Colonic mucosa (tissue), 4 donors: ENCODE measurements around the gene USF1. TPM values are rescaled to one million over a fixed set of nuclear protein-coding genes. Genes with fewer than 3 reads are reported as not detected.
A peak's percentile ranks its signal among the peaks of the same experiment; 100 is the strongest.
"Not testable (repeated sequence)": the region's sequence is repeated elsewhere in the genome, so short reads cannot be mapped to it uniquely, and the experiment has no call there.

ENCODE experiments used
- DNase-seq: peaks from one replicate; pipeline ENCODE4 v3.0.0-alpha.2; 2020
- H3K27ac ChIP-seq: fragments of 200-600 bp; one replicate; pipeline ENCODE4 v1.8.0; 2021
- H3K27me3 ChIP-seq: fragments of 200-600 bp; one replicate; pipeline ENCODE4 v1.8.0; 2021
- H3K36me3 ChIP-seq: fragments of 200-600 bp; one replicate; pipeline ENCODE4 v1.8.0; 2021
- H3K4me1 ChIP-seq: fragments of 200-600 bp; one replicate; pipeline ENCODE4 v1.8.0; 2021; ENCODE audit warnings: mild to moderate bottlenecking
- H3K4me3 ChIP-seq: fragments of 200-600 bp; one replicate; pipeline ENCODE4 v1.8.0; 2021
- H3K9ac ChIP-seq, 2 donors: one replicate each; pipeline ENCODE4 v1.7.0; 2013; ENCODE audit warnings: control low read depth in 2 of 2, low read depth in 2 of 2, low read length in 2 of 2
- H3K9me3 ChIP-seq: fragments of 200-600 bp; one replicate; pipeline ENCODE4 v1.8.0; 2021
- intact Hi-C: fragments of 100-400 bp; cut with DNase I; formaldehyde crosslinking; loops from one replicate; pipeline ENCODE4 v1.14.1; 2022
- total RNA-seq, 2 donors: library from RNA; stranded (reverse); fragmentation: NEBNext Ultra II Directional in 1 of 2; extraction: Animal tissue kit (Norgen Biotek cat#: 25700) in 1 of 2; gene quantifications; one replicate each; pipeline ENCODE4 v1.2.1, GENCODE V29; 2021
- TF ChIP-seq, protein P1 (sequence below): fragments of 200-600 bp; IDR thresholded peaks from one replicate; pipeline ENCODE4 v1.8.0; 2022; ENCODE audit warnings: antibody characterized with exemption, mild to moderate bottlenecking
- donor health status: healthy.
- donor health status: DM: no; HTN: no; CAD: no.
- donor health status: DM: no; HTN: no; CAD: no.

The USF1 gene
- total RNA-seq, 2 donors from 2014 or later = 63.6 TPM

DNA sequence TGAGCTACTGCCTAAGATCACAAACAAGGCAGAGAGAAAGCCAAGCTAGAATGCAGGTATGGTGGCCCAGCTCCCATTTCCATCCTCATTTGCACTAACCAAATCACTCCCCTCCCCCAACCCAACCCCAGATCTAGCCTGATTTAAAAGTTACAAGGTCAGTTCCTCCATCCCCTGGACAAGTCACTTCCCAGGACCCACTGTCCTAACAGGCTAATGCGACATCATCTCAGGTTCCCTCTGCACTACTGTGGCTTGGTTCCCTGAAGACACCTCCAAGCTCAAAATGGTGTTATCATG lies 27.2 kb downstream of the USF1 start:
- no peak for DNase-seq
- intact Hi-C loops = no loop called here
- Histone ChIP-seq H3K27me3 (no peaks in the 10 kb centered on the region), H3K4me3 (peak overlapping the region; percentile 5), H3K4me1 (peaks cover 11% of the 10 kb centered on the region), H3K9ac (peak overlapping the region; percentile 13 to 20), H3K27ac (peak overlapping the region; percentile 48), H3K36me3 (no peaks in the 10 kb centered on the region), H3K9me3 (no peaks in the 10 kb centered on the region)
- TF ChIP-seq, protein P1, sequence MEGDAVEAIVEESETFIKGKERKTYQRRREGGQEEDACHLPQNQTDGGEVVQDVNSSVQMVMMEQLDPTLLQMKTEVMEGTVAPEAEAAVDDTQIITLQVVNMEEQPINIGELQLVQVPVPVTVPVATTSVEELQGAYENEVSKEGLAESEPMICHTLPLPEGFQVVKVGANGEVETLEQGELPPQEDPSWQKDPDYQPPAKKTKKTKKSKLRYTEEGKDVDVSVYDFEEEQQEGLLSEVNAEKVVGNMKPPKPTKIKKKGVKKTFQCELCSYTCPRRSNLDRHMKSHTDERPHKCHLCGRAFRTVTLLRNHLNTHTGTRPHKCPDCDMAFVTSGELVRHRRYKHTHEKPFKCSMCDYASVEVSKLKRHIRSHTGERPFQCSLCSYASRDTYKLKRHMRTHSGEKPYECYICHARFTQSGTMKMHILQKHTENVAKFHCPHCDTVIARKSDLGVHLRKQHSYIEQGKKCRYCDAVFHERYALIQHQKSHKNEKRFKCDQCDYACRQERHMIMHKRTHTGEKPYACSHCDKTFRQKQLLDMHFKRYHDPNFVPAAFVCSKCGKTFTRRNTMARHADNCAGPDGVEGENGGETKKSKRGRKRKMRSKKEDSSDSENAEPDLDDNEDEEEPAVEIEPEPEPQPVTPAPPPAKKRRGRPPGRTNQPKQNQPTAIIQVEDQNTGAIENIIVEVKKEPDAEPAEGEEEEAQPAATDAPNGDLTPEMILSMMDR = no peak

DNA sequence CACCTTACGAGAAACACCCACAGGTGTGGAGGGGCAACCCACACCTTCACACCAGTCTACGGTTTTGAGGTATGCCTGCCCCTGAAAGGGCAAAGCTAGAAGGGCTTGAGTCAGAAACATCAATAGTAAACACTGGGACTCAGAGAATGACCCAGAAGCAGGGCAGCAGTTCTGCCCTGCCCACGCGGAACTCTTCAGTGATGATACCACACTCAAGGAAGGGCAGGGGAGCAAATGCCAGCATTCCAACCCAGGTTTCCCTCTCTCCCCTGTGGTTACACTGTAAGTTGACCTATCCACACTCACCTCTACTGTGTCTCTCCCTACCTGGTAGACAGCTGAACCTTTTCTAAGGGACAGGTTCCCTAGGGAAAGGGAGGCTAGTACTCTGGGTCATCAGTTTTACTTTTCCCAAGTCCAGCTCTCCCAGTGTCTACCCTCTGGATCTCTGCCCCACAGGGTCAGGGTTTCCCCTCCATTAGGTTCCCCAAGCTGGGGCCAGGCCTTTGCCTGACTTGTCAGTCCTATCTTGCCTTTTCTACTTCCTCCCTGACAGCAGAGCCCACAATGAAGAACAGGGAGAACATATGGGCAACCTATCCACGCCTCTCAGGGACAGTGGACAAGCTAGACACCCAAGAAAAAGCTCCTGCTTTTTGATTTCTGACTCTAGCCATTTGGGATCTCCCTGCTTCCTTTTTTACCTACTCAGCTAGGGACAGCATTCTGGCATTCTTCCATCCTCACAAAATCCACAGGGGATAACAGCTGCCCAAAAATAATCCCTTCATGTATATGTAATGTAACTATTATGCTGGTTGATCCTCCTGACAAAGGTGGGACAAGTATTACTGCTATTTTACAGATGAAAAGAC lies 27.8 kb downstream of the USF1 start:
- intact Hi-C loops = no loop called here
- Histone ChIP-seq H3K4me1 (peaks cover 11% of the 10 kb centered on the region), H3K36me3 (no peaks in the 10 kb centered on the region), H3K27ac (peak overlapping the region; percentile 48), H3K27me3 (no peaks in the 10 kb centered on the region), H3K4me3 (no peak overlapping the region), H3K9ac (peak overlapping the region; percentile 13 to 20), H3K9me3 (no peaks in the 10 kb centered on the region)
- no peak for DNase-seq
- TF ChIP-seq, protein P1 = no peak

DNA sequence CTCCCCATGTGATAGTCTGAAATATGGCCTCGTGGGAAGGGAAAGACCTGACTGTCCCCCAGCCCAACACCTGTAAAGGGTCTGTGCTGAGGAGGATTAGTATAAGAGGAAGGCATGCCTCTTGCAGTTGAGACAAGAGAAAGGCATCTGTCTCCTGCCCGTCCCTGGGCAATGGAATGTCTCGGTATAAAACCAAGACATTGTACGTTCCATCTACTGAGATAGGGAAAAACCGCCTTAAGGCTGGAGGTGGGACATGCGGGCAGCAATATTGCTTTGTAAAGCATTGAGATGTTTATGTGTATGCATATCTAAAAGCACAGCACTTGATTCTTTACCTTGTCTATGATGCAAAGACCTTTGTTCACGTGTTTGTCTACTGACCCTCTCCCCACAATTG lies 28.6 kb downstream of the USF1 start:
- H3K27me3 ChIP-seq, H3K9me3 ChIP-seq, H3K9ac ChIP-seq, H3K4me3 ChIP-seq, intact Hi-C loops, DNase-seq, H3K36me3 ChIP-seq: not testable (repeated sequence)
- peak overlapping the region; percentile 22 for H3K27ac ChIP-seq
- H3K4me1 ChIP-seq = peaks cover 11% of the 10 kb centered on the region

DNA sequence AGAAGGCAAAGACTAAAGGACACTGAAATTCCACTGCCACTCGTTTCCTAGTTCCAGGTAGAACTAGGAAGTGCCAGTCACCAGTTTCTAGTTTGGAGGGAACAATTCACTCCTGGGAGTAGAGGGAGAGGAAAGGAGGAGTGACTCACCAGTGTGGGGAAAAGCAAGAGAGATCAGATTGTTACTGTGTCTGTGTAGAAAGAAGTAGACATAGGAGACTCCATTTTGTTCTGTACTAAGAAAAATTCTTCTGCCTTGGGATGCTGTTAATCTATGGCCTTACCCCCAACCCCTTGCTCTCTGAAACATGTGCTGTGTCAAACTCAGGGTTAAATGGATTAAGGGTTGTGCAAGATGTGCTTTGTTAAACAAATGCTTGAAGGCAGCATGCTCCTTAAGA lies 29.1 kb downstream of the USF1 start:
- intact Hi-C loops, H3K36me3 ChIP-seq, H3K4me3 ChIP-seq, H3K27me3 ChIP-seq, H3K9ac ChIP-seq, H3K9me3 ChIP-seq, DNase-seq: not testable (repeated sequence)
- Histone ChIP-seq H3K4me1 (peaks cover 11% of the 10 kb centered on the region), H3K27ac (peak overlapping the region; percentile 41)

DNA sequence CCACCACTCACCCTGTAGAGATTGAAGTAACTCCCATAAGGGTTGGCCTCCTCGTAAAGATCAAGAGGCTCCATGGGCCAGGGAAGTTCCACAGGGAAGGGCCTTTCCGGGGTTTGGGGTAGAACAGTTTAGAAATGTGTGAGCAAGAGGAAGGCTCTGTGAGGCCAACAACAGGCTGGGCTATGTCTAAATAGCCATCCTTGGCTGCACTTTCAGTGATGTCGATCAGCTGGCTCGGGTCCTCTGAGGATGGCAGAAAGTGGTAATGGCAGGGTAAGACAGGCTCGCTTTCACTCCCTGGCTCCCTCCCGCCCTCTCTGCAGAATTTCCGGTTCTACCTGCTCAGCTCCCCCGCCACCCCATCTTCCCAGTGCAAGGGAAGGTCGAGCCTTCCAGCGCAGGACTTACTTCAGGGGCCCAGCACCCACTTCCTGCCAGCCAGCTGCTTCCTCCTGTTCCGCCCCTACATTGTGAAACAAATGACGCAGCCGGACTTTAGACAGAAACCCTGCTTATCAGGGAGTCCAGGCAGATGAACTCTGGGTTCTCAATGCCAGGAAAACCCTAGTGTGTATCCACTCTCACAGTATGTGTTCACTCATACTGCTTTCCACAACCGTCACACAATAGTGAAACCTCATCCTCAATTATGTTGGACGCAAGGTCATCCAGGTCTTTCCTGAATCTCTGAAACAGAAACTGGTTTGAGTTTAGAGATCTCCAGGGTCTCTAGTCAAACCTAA lies 32.1 kb downstream of the USF1 start:
- no peaks in the 10 kb centered on the region for H3K9me3 ChIP-seq
- intact Hi-C loops = no loop called here
- DNase-seq = peak; percentile 94
- H3K27me3 ChIP-seq = no peaks in the 10 kb centered on the region
- H3K4me3 ChIP-seq = peak overlapping the region; percentile 12
- H3K36me3 ChIP-seq = no peaks in the 10 kb centered on the region
- peak overlapping the region; percentile 52 to 90 for H3K9ac ChIP-seq
- H3K27ac ChIP-seq = peak overlapping the region; percentile 95
- TF ChIP-seq, protein P1 = no peak
- H3K4me1 ChIP-seq = peaks cover 7% of the 10 kb centered on the region

DNA sequence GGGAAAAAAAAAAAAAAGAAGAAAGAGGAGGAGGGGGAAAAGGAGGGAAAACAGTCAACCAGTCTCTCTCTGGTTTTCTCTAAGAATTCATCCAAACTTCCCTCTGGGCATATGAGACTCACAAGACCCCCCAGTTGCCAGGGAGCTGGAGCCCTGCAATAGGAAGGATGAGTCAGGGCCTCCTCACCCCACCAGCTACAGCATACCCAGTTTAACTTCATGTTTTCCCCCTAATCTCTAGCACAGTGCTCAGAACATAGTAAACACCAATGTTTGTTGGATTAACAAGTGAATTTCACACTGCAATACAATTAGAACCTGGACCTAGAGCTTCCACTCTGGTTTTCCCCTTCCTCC lies 32.7 kb downstream of the USF1 start:
- no peaks in the 10 kb centered on the region for H3K36me3 ChIP-seq
- peak overlapping the region; percentile 12 for H3K4me3 ChIP-seq
- intact Hi-C loops = no loop called here
- DNase-seq = no peak
- TF ChIP-seq, protein P1 = no peak
- peaks cover 4% of the 10 kb centered on the region for H3K4me1 ChIP-seq
- no peaks in the 10 kb centered on the region for H3K27me3 ChIP-seq
- H3K27ac ChIP-seq = peak overlapping the region; percentile 95
- no peaks in the 10 kb centered on the region for H3K9me3 ChIP-seq
- H3K9ac ChIP-seq = peak overlapping the region; percentile 52 to 90
